HG02678 (cell line): ENCODE measurements around the gene LEPR.
"Not testable (repeated sequence)": the region's sequence is repeated elsewhere in the genome, so short reads cannot be mapped to it uniquely, and the experiment has no call there.

Experiments
- ATAC-seq: cut with Tn5 transposase; IDR thresholded peaks from one replicate; pipeline ENCODE4 v1.9.1; 2021; ENCODE audit warnings: mild to moderate bottlenecking, moderate library complexity; ENCODE audit not compliant: unreplicated experiment

The LEPR gene

DNA sequence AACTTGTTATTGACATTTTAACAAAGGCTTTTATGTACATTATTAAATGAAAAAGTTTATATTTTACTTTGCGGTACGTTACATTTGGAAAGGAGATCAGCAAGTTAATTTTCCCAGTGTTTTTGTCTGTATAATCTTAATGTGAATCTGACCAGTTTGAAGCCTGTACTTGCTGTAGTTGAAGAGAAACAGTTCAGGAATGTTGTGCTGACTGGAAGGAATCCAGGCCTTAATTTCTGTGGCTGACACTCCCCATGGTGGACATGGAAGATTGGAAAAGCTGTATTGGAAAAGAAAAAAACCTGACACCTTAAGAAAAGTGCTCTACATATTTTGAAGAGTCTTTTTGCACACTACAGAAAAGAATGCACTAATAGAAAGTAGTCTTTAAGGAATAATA, 15.5 kb downstream of the LEPR start:
- ATAC-seq: no peak

DNA sequence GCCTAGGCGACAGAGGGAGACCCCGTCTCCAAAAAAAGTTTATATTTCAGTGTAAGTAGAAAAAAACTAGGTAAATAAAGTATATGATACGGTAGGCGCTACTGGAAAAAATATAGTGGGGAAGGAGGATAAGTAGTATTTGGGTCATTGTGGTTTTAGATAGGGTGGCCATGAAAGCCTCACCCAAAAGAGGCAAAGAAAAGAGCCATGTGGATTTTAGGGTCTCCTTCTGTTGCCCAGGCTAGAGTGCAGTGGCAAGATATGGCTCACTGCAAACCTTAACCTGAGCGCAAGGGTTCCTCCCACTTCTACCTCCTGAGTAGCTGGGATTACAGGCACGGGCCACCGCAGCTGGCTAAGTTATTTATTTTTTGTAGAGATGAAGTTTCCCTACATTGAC, 17.1 kb downstream of the LEPR start:
- ATAC-seq: no peak

DNA sequence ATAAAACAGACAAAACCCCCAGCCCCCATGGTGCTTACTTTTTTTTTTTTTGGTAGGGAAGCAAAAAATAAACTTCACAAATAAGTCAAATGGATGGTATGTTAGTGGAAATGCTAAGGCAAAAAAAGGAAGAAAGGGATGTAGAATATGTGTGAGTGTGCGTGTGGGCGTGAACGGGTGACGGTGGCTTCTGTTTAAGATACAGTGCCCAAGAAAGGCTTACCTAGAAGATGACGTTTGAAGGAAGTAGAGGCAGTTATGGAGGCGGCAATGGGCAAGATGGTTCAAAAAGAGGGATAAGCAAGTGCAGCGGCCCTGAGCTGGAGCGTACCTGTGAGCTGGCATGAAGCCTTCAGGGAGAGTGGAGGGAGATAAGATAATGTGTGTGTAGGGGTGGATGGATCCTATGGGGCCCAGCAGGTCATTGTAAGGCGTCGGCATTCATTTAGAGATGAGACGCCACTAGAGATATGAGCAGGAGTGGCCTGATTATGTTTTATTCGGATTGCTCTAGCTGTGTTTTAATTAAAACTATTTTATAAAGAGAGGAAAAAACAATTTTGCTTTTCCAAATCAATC, 19.9 kb downstream of the LEPR start:
- no peak for ATAC-seq

GRCh38 chr1:65440915-65441314, 20.4 kb downstream of the LEPR start:
- no peak for ATAC-seq

- no peak for ATAC-seq
These were observed 21.0 kb downstream of the LEPR start for GRCh38 chr1:65441464-65441863.

DNA sequence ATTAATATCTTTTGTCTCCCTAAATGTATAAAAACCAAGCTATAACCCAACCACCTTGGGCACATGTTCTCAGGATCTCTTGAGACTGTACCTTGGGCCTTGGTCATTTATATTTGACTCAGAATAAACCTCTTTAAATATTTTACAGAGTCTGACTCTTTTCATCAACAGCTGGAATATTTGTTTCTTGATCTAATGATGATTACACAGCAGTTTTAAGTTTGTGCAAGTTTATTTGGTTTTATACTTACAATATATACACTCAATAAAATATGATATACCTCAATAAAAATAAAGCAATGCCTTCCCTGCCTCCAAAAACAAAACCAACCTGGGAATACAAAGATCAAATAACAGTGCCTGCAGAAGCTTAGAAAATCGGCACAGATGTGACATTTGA, 22.0 kb downstream of the LEPR start:
- no peak for ATAC-seq

- no peak for ATAC-seq
These were observed 23.2 kb downstream of the LEPR start for GRCh38 chr1:65443647-65444046.

DNA sequence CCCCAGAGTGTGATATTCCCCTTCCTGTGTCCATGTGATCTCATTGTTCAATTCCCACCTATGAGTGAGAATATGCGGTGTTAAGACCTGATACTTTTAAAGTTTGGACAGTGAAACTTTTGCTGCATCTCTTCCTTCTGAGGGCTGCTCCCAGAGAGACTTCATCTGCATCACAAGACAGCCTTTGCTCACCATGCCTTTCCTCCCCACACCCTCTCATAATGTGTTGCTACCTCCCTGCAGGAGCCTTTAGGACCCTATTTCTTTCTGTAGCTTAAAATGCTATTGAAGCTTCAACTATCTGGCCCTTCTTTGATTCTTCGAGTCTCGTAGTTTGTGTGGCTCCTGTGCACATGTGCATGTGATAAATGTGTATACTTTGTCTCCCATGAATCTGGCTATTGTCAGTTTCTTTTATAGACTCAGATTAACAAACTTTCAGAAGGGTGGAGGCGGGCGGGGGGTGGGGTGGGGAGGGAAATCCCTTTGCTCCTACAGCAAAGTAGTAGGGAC, 23.7 kb downstream of the LEPR start:
- no peak for ATAC-seq

DNA sequence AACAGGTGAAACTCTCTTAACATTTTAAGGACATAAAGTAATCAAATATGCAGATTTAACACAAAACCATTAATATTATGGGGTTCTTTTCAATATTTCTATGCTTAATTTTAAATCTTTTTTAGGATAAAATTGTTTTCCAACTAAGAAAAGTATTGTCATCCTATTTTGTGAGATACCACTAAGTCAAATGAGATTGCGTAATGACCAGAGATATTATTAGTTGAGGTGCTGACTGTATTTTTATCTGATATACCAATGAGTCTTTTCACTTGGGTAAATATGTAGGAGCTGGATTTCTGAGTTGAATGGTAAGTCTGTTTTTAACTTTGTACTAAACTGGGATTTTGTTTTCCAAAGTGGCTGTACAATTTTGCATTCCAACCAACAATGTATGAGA, 25.4 kb downstream of the LEPR start:
- ATAC-seq: no peak

GRCh38 chr1:65449214-65449823, 28.9 kb downstream of the LEPR start:
- no peak for ATAC-seq

GRCh38 chr1:65455678-65456077, 35.2 kb downstream of the LEPR start:
- ATAC-seq: not testable (repeated sequence)

DNA sequence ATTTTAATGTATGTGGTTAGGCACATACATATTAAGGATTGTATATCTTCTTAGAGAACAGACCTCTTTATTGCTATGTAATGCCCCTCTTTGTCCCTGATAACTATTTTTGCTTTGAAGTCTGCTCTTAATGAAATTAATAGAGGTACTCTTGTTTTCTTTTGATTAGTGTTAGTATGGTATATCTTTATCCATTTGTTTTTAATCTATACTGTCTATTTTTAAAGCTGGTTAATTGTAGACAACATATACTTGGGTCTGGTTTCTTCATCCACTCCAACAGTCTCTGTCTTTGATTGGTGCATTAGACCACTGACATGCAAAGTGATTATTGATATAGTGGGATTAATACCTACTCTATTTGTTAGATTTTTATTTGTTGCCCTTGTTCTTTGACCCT, 36.0 kb downstream of the LEPR start:
- ATAC-seq: no peak

GRCh38 chr1:65457868-65458267, 37.4 kb downstream of the LEPR start:
- ATAC-seq: no peak

- no peak for ATAC-seq
These were observed 38.4 kb downstream of the LEPR start for GRCh38 chr1:65458730-65459396.

GRCh38 chr1:65459397-65459768, 38.9 kb downstream of the LEPR start:
- ATAC-seq: peak; percentile 72

- not testable (repeated sequence) for ATAC-seq
These were observed 45.4 kb downstream of the LEPR start for GRCh38 chr1:65465837-65466236.

DNA sequence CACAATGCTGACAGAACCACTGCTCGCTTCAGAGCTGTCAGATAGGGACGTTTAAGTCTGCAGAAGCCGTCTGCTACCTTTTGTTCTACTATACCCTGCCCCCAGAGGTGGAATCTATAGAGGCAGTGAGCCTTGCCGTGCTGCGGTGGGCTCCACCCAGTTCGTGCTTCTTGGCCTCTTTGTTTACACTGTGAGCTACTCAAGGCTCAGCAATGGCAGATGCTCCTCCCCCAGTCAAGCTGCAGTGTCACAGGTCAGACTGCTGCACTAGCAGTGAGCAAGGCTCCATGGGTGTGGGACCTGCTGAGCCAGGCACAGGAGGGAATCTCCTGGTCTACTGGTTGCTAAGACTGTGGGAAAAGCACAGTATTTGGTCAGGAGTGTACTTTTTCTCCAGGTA, 47.1 kb downstream of the LEPR start:
- no peak for ATAC-seq

DNA sequence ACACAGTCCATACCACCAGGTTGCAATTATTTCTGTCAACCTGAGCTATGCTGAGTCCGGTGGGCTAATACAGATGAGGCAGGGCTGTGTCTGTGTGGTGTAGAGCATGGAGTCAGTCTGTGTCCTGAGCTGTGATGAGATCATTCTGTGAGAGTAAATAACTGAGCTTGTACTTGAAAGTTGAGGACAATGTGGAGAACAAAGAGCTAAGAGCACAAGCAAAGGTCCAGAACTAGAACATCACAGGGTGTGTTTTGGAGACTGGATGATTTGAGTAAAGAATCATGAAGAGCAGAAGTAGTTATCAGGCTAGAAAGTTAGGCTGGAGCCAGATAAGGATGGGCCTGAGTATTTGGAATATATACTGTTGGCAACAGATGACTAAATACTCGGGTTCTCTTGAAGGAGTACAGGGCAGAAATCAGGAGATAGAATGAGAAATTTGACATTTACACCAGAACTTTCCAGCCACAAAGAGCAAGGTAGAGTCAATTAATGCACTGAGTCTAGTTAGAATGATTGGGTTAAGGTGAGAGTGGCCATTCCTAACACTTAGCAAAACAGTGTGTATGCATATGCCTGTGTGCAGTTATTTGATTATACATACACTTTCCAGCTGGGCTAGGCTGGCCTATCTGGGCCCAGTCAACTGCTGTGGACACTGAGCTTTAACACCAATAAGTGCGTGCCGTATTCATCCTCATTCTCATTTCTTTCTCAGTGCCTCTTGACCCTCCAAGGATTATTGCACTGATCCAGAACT, 48.8 kb downstream of the LEPR start:
- no peak for ATAC-seq

DNA sequence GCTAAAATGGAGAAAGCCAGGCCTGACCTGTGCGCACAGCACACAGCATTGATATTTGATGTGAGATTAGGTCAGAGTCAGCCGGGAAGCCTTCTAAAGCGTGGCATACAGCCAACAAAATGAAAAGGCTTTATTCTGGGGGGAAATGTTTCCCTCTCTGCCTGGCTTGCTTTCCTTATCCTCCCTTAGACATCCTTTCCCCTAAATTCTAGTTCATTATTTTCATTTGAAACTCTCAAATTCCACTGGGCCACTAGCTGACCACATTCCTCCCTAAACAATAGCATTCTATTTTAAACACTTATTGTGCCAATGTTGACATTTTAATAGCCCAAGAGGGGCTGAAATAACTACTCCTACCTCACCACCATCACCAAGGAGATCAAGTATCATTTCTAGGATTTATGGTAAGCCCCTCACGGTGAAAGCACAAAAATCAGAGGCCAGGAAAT, 49.4 kb downstream of the LEPR start:
- no peak for ATAC-seq
